Measurements from ENCODE around the gene KCNN3. TPM values are rescaled to one million over a fixed set of nuclear protein-coding genes. Genes with fewer than 3 reads are reported as not detected.

Gene KCNN3
- total RNA-seq, 1 experiment from 2014 or later = 0.26 TPM

DNA sequence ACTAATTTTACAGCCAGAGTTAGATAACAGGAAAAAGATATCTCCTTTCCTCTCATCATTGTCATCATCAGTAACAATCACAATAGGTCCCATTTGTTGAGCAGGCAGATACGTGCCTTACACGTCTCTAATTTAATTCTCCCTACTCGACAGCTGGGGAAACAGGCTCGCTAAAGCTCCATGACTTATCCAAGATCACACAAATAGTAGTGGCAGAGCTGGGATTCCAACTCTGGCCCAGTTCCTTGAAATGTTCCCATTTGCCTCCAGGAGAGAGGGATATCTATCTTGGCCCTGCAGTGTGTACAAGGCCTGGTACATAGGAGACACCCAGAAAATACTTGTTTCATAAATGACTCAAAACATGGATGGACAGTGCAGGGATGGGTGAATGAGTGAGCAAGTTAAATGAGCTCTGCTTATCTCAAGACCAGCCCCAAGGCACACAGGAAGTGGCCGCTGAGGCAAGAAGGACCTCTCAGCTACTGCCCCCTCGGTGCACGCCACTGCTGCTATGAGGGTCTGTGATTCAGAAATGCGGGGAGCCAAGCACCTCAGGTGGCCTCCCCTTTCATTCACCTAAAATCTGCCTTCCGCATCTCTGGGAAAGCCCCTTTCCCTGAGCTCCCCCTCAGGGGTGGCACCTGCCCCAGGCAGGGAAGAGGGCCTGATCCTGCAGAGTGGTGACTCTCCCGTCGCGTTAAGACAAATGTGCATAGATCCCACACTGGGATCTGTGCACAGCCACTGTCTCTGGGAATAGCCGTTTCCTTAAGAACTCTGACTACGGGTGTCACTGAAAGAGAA lies 3.6 kb downstream of the KCNN3 start:
- DNase-seq = no peak
- no peak overlapping the region for H2AFZ ChIP-seq (ENCODE audit: low read length)
- no peak overlapping the region for H3K27ac ChIP-seq (ENCODE audit: low read length)
- H3K4me2 ChIP-seq (ENCODE audit: low read length) = peak overlapping the region; percentile 63
- peaks cover 33% of the 10 kb centered on the region for H3K27me3 ChIP-seq (ENCODE audit: low read length)
- POLR2A ChIA-PET (ENCODE audit: unreplicated experiment) = no interaction called here
- BruUV-seq (replicated peaks) = no TSS peak
- H3K4me3 ChIP-seq (ENCODE audit: low read length) = peak overlapping the region; percentile 20; the same call in 1 of the 2 replicates
- H3K79me2 ChIP-seq (ENCODE audit: low read length) = no peaks in the 10 kb centered on the region
- peak; percentile 2; the same call in 1 of the 2 replicates for ATAC-seq
- CTCF ChIA-PET = interaction anchor here (2.0 kb wide), 1 partner anchor 12 kb away, joined by 7 read pairs; no protein-coding TSS in a partner anchor
- H3K9ac ChIP-seq (ENCODE audit: low read length) = no peak overlapping the region
- no peaks in the 10 kb centered on the region for H4K20me1 ChIP-seq (ENCODE audit: low read length)
- intact Hi-C loops (cut with micrococcal nuclease) = no loop called here
- no peak for TF ChIP-seq EZH2 (IDR thresholded peaks at IDR 0.05; ENCODE audit: low read length, unreplicated experiment)
- no peak for TF ChIP-seq EZH2phosphoT487 (IDR thresholded peaks at IDR 0.05; ENCODE audit: borderline replicate concordance, low read length)
- TF ChIP-seq, protein P1, sequence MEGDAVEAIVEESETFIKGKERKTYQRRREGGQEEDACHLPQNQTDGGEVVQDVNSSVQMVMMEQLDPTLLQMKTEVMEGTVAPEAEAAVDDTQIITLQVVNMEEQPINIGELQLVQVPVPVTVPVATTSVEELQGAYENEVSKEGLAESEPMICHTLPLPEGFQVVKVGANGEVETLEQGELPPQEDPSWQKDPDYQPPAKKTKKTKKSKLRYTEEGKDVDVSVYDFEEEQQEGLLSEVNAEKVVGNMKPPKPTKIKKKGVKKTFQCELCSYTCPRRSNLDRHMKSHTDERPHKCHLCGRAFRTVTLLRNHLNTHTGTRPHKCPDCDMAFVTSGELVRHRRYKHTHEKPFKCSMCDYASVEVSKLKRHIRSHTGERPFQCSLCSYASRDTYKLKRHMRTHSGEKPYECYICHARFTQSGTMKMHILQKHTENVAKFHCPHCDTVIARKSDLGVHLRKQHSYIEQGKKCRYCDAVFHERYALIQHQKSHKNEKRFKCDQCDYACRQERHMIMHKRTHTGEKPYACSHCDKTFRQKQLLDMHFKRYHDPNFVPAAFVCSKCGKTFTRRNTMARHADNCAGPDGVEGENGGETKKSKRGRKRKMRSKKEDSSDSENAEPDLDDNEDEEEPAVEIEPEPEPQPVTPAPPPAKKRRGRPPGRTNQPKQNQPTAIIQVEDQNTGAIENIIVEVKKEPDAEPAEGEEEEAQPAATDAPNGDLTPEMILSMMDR (conservative IDR thresholded peaks at IDR 0.05; ENCODE audit: low read depth, low read length) = no peak
- no peaks in the 10 kb centered on the region for H3K36me3 ChIP-seq (ENCODE audit: low read depth, low read length)
- no peaks in the 10 kb centered on the region for H3K9me2 ChIP-seq (replicated peaks; ENCODE audit: low read length)
- H3K4me1 ChIP-seq (ENCODE audit: insufficient read depth, low read length) = peaks cover 16% of the 10 kb centered on the region; the same call in 1 of the 2 replicates
- no peaks in the 10 kb centered on the region for H3K9me3 ChIP-seq (ENCODE audit: low read length)
- no peaks in the 10 kb centered on the region for H3F3A ChIP-seq (ENCODE audit: low read length, unreplicated experiment)

DNA sequence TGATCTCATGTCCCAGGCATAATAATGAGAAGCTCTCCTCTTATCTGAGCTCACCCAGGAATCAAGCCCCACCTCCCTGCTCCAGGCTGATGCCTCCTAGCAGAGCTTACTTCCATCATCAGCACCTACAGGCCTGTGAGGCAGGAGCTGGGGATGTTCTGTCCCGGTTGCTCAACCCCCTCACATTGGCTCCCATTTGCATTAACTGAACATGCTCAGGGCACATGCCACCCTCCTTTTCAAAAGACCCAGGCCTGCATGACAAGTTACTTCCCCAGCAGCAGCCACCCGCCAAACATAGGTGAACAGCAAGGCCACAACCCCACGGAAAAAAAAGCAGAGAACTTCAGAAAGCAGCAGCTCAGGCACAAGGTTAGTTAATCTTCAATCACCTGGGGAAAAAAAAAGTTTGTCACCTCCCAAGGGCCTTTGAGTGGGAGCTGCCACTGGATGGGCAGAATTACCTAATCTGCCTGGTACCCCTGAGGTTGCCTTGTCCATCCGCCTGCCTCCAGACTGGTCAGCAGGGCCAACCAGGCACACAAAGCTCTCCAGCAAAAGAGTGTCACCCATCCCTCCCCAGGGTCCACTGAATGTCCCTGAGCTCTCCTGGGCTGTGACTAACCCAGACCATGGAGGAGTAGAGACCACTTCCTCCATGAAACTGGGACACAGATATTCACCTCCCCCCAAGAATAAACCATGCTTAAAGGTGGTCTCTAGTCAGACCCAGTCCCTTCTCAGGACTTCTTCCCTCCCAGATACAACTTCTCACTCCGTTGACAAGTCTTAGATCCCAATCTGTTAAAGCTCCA lies 4.4 kb downstream of the KCNN3 start:
- BruUV-seq (replicated peaks) = no TSS peak
- POLR2A ChIA-PET (ENCODE audit: unreplicated experiment) = interaction anchor here (0.7 kb wide), 1 partner anchor 306 kb away, joined by 7 read pairs; no protein-coding TSS in a partner anchor
- intact Hi-C loops (cut with micrococcal nuclease) = no loop called here

More for the DNA sequence above, 4.4 kb downstream of the KCNN3 start:
- Histone ChIP-seq H3K4me2 (ENCODE audit: low read length) (no peak overlapping the region), H3K79me2 (ENCODE audit: low read length) (no peaks in the 10 kb centered on the region), H3K36me3 (ENCODE audit: low read depth, low read length) (no peaks in the 10 kb centered on the region), H3K4me1 (ENCODE audit: insufficient read depth, low read length) (peaks cover 16% of the 10 kb centered on the region; the same call in 1 of the 2 replicates), H3K9me2 (replicated peaks; ENCODE audit: low read length) (no peaks in the 10 kb centered on the region), H3K27ac (ENCODE audit: low read length) (no peak overlapping the region), H4K20me1 (ENCODE audit: low read length) (no peaks in the 10 kb centered on the region), H3K27me3 (ENCODE audit: low read length) (peaks cover 30% of the 10 kb centered on the region), H2AFZ (ENCODE audit: low read length) (no peak overlapping the region), H3F3A (ENCODE audit: low read length, unreplicated experiment) (no peaks in the 10 kb centered on the region), H3K9me3 (ENCODE audit: low read length) (no peaks in the 10 kb centered on the region), H3K4me3 (ENCODE audit: low read length) (no peak overlapping the region), H3K9ac (ENCODE audit: low read length) (no peak overlapping the region)
- CTCF ChIA-PET = interaction anchor here (2.0 kb wide), 1 partner anchor 13 kb away, joined by 7 read pairs; no protein-coding TSS in a partner anchor
- ATAC-seq = no peak
- no peak for DNase-seq
- TF ChIP-seq, protein P1 (conservative IDR thresholded peaks at IDR 0.05; ENCODE audit: low read depth, low read length) = no peak
- TF ChIP-seq EZH2 (IDR thresholded peaks at IDR 0.05; ENCODE audit: low read length, unreplicated experiment) (no peak), EZH2phosphoT487 (IDR thresholded peaks at IDR 0.05; ENCODE audit: borderline replicate concordance, low read length) (no peak)
